Nephron (organoid): ENCODE results near the gene CAPS.
"Not testable (repeated sequence)": the region's sequence is repeated elsewhere in the genome, so short reads cannot be mapped to it uniquely, and the experiment has no call there.

Experiments
- H3K27ac Mint-ChIP-seq, 3 experiments: 2 replicates each; pipeline ENCODE4 v1.8.0; 2020; ENCODE audit warnings: mixed read lengths in 3 of 3, mild to moderate bottlenecking in 2 of 3, moderate library complexity in 1 of 3
- H3K27me3 Mint-ChIP-seq: 2 replicates; pipeline ENCODE4 v1.8.0; 2021; ENCODE audit warnings: low read depth, mild to moderate bottlenecking, moderate library complexity, mixed read lengths
- H3K36me3 Mint-ChIP-seq: 2 replicates; pipeline ENCODE4 v1.8.0; 2020; ENCODE audit warnings: low read depth, mixed read lengths
- H3K4me1 Mint-ChIP-seq: 2 replicates; pipeline ENCODE4 v1.8.0; 2020; ENCODE audit warnings: mixed read lengths
- H3K4me3 Mint-ChIP-seq, 3 experiments: 2 replicates each; pipeline ENCODE4 v1.8.0; 2020; ENCODE audit warnings: mild to moderate bottlenecking in 3 of 3, mixed read lengths in 3 of 3, moderate library complexity in 2 of 3
- H3K9me3 Mint-ChIP-seq: 2 replicates; pipeline ENCODE4 v1.8.0; 2020; ENCODE audit warnings: mixed read lengths
- CTCF ChIP-seq, 3 experiments: fragments of 200-600 bp; sonication (generic); IDR thresholded peaks; one replicate each; pipeline ENCODE4 v1.5.0; 2021; ENCODE audit warnings: antibody characterized with exemption in 3 of 3; ENCODE audit not compliant: unreplicated experiment in 3 of 3

Gene CAPS

GRCh38 chr19:5873617-5874199 lies 40.3 kb upstream of the CAPS start:
- Mint-ChIP-seq H3K36me3 (no peaks in the 10 kb centered on the region), H3K4me1 (peaks cover 15% of the 10 kb centered on the region), H3K27ac (no peak overlapping the region), H3K9me3 (no peaks in the 10 kb centered on the region), H3K4me3 (no peak overlapping the region), H3K27me3 (peaks cover 8% of the 10 kb centered on the region)
- no peak for TF ChIP-seq CTCF (IDR thresholded peaks at IDR 0.05; ENCODE audit: unreplicated experiment in 3 of 3)

GRCh38 chr19:5874496-5874895 lies 39.6 kb upstream of the CAPS start:
- H3K4me1 Mint-ChIP-seq: peaks cover 15% of the 10 kb centered on the region
- not testable (repeated sequence) for H3K27ac Mint-ChIP-seq, H3K27me3 Mint-ChIP-seq, H3K4me3 Mint-ChIP-seq, H3K9me3 Mint-ChIP-seq, H3K36me3 Mint-ChIP-seq

- TF ChIP-seq CTCF (IDR thresholded peaks at IDR 0.05; ENCODE audit: unreplicated experiment in 3 of 3): no peak
- peaks cover 7% of the 10 kb centered on the region for H3K27me3 Mint-ChIP-seq
- H3K36me3 Mint-ChIP-seq: no peaks in the 10 kb centered on the region
- H3K9me3 Mint-ChIP-seq: no peaks in the 10 kb centered on the region
- H3K4me1 Mint-ChIP-seq: peaks cover 26% of the 10 kb centered on the region
- no peak overlapping the region for H3K4me3 Mint-ChIP-seq
- peak overlapping the region in 1 of 3 experiments; percentile 49 for H3K27ac Mint-ChIP-seq
Measured at GRCh38 chr19:5877427-5877826, 36.6 kb upstream of the CAPS start.

- H3K9me3 Mint-ChIP-seq: no peaks in the 10 kb centered on the region
- peaks cover 9% of the 10 kb centered on the region for H3K27me3 Mint-ChIP-seq
- H3K36me3 Mint-ChIP-seq: no peaks in the 10 kb centered on the region
- peak overlapping the region in 2 of 3 experiments; percentile 49 to 55 for H3K27ac Mint-ChIP-seq
- TF ChIP-seq CTCF (IDR thresholded peaks at IDR 0.05; ENCODE audit: unreplicated experiment in 3 of 3): no peak
- peak overlapping the region in 1 of 3 experiments; percentile 32 for H3K4me3 Mint-ChIP-seq
- H3K4me1 Mint-ChIP-seq: peaks cover 29% of the 10 kb centered on the region
Measured at GRCh38 chr19:5877882-5878281, 36.2 kb upstream of the CAPS start.

GRCh38 chr19:5880196-5880595 lies 33.9 kb upstream of the CAPS start:
- H3K27ac Mint-ChIP-seq: peak overlapping the region in 2 of 3 experiments; percentile 64 to 88
- peaks cover 9% of the 10 kb centered on the region for H3K27me3 Mint-ChIP-seq
- H3K9me3 Mint-ChIP-seq: no peaks in the 10 kb centered on the region
- TF ChIP-seq CTCF (IDR thresholded peaks at IDR 0.05; ENCODE audit: unreplicated experiment in 3 of 3): no peak
- peaks cover 36% of the 10 kb centered on the region for H3K4me1 Mint-ChIP-seq
- H3K36me3 Mint-ChIP-seq: no peaks in the 10 kb centered on the region
- peak overlapping the region in 1 of 3 experiments; percentile 23 for H3K4me3 Mint-ChIP-seq

- Mint-ChIP-seq H3K4me1 (peaks cover 40% of the 10 kb centered on the region), H3K4me3 (peak overlapping the region in 1 of 3 experiments; percentile 21), H3K27ac (peak overlapping the region in 2 of 3 experiments; percentile 64 to 88), H3K27me3 (peaks cover 9% of the 10 kb centered on the region), H3K9me3 (no peaks in the 10 kb centered on the region), H3K36me3 (no peaks in the 10 kb centered on the region)
- TF ChIP-seq CTCF (IDR thresholded peaks at IDR 0.05; ENCODE audit: unreplicated experiment in 3 of 3): no peak
Measured at GRCh38 chr19:5880604-5881078, 33.4 kb upstream of the CAPS start.
